ENCODE measurements around the gene EIF3F. TPM values are rescaled to one million over a fixed set of nuclear protein-coding genes. Genes with fewer than 3 reads are reported as not detected.

The EIF3F gene
- polyA plus RNA-seq, 1 donor, result 388 TPM

DNA sequence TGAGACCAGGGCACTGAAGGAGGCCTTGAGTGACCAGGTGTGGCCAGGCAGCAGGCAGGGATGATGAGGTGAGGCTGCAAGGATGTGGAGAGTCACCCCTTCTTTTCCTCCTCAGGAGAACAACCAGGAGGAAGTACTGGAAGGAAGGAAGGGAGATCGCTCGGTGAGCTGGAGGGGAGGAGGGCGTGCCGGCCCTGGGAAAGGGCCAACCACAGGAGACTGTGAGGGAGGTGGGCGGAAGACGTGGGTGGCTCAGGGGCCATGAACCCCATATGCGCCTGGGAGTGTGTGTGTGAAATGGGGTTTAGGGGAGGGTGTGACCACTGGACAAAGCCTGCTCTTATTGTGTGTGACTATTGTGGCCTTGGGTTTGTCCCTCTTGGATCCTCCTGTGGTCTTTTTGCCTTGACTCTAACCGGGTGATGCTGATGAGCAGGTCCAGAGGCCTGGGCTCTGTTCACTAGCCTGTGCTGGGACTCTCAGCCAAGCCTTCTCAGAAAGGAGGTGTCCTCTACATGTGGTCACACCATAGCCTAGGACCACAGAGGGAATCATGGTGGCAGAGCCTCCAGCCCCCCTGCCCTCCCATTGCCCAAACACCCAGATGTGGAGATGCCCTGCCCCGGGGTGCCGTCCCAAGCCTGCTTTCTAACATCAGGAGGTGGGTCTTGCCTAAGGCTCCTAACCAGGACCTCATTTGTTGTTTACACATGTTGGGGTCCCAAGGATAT is 52.6 kb downstream of the EIF3F start:
- no peak for DNase-seq (ENCODE audit: low read depth)

DNA sequence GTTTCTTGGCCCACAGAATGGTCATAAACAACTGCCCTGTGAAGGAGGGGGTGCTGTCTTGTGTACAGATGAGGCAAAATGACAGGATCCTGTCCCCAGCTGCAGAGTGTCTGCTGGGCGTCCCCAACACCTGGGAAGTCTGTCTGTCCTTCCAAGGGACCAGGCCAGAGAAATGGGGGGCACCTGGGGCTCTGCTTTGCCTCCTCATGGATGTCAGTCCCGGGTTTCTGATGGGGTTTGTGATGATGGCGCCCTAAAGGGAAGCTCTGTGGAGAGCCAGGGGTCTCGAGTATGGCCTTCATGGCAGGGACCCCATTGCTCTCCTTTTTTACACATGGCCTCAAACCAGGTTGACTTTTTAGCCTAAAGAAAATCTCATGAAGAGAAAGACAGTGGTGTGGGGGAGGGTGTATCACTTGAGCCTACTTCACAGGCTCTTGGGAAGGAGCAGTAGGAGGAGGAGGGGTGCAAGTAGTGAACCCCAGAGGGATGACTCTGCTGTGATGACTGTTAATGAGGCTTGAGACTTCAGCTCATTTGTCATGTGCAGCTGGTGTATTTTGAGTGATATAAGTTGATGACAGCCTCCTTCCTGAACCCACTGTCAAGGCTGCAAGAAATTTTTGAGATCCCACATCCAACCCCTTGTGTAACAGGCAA is 53.3 kb downstream of the EIF3F start:
- DNase-seq (ENCODE audit: low read depth), result no peak

DNA sequence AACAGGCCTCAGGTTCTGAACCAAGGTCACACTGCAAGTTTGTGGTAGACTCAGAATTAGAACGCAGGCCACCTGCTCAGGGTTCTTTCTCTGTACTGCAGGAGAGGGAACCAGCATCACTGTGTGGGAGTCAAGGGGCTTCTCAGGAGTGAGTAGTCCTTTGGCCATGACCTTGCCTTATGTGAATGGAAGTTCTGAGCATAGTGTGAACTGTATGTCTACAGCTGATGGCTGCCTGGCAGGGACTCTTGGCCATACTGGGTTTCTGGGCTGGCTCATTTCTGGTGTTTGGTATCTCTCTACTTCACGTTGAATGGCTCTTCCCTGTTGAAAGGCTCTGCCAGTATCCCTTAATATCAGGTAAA is 53.8 kb downstream of the EIF3F start:
- DNase-seq (ENCODE audit: low read depth), result no peak

DNA sequence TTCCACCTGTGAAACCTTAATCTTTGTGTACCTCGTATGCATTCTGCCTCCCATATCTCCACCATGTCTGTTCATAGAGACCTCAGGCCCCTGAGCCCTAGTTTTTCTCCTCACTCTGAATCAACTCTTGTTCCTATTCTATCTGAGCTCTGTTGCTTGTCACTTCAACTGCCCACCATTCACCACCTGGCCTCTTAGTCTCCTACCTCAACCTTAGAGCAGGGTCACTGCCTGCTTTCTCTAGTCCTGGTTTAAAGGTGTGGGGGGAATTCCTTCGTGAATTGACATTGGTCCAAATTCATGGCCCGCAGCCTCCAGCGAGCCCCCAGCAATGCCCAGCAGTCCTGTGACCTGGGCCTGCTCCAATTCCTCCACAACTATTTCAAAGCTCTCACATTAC is 54.4 kb downstream of the EIF3F start:
- DNase-seq (ENCODE audit: low read depth), result no peak

DNA sequence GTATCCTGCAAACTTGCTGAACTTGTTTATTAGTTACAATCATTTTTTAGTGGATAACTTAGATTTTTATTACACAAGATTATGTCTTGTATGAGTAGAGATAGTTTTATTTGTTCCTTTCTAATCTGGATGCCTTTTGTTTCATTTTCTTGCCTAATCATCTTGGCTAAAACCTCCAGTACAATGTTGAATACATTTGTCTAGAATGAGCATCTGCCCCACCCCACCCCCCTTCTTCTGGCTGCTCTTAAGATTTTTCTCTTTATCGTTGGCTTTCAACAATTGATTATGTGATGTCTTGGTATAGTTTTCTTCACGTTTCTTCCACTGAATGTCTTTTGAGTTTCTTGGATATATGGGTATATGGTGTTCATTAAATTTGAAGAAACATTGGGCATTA is 56.6 kb downstream of the EIF3F start:
- DNase-seq (ENCODE audit: low read depth), result no peak

DNA sequence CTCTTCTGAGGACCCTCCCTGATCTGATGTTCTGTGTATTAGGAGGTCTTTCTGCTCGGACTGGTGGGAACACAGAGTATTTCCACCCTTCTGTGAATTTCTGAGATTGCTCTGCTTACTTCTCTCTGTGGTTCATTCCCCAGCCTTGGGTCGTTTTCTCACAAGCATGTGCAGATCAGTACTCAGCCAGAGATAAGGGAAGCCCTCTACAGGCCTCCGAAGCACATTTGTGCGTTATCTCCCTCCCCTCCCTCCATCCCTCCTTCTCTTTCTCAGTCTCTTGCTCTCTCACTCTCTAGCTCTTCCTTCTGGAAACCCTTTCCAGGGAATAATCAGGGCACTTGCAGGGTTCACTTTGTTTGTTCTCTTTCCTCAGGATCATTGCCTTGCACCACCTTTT is 58.7 kb downstream of the EIF3F start:
- no peak for DNase-seq (ENCODE audit: low read depth)

DNA sequence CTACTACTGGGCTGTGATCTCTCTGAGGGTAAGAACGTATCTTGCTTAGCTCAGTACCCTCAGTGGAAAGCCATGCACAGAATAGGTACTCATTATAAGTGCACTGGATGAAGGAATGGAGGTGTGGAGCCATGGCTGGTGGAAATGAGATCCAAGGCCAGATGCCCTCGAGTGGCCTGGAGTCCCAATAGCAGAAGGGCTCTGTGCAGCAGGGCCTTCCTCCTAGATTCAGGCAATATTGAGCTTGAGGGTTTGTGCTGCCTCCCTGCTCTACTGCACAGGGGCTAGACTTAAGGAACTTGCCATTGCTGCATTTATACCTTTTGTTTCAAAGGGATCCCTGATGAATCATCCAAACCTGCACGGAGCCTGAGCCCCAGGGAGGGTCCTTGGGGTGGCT is 60.2 kb downstream of the EIF3F start:
- no peak for DNase-seq (ENCODE audit: low read depth)

DNA sequence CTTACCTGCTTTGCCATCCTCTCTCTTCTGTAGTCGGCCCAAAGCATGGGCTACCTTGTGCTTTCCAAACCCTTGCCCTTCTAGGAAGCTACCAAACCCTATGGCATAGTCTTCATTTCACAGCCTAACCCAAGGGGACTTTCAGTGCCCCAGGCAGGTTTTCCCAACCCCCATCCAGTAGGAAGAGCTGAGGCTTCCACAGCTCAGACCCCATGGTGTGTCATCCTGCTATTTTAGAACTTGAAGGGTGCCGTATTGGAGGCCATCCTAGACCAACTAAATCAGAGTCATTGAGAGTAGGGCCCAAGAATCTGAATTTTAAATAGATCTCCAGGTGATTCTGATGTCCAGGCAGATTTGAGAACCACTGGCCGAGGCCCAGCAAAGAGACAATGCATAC is 61.9 kb downstream of the EIF3F start:
- DNase-seq (ENCODE audit: low read depth), result no peak

Other genes with a start within 250 kb of the EIF3F start
- not detected for gene OR5P2, start 190.4 kb upstream of the EIF3F start, polyA plus RNA-seq (ENCODE audit: insufficient read length)
- not detected for gene OR5P3, start 156.5 kb upstream of the EIF3F start, polyA plus RNA-seq (ENCODE audit: insufficient read length)
- gene OR10A6, start 56.1 kb upstream of the EIF3F start, polyA plus RNA-seq (ENCODE audit: insufficient read length), result not detected
- not detected for gene OR10A3, start 45.6 kb upstream of the EIF3F start, polyA plus RNA-seq (ENCODE audit: insufficient read length)
- not detected for gene NLRP10, start 21.9 kb upstream of the EIF3F start, polyA plus RNA-seq (ENCODE audit: insufficient read length)
- gene TUB, start 93.9 kb downstream of the EIF3F start, polyA plus RNA-seq (ENCODE audit: insufficient read length), result 12.3 TPM
- gene RIC3, start 181.7 kb downstream of the EIF3F start, polyA plus RNA-seq (ENCODE audit: insufficient read length), result 0.30 TPM